GM12875 (cell line): ENCODE results near the gene UNC13D.
"Not testable (repeated sequence)": the region's sequence is repeated elsewhere in the genome, so short reads cannot be mapped to it uniquely, and the experiment has no call there.

Source experiments
- H3K4me3 ChIP-seq: one replicate; pipeline ENCODE4 v1.5.1; 2011; ENCODE audit warnings: low read depth, low read length, control low read depth
- TF ChIP-seq, protein P1 (sequence below): IDR thresholded peaks from 2 replicates; pipeline ENCODE4 v1.5.1; 2011; ENCODE audit warnings: low read depth, mild to moderate bottlenecking, control low read depth, inconsistent platforms, low read length, moderate library complexity, borderline replicate concordance; ENCODE audit not compliant: insufficient read depth

Gene UNC13D

DNA sequence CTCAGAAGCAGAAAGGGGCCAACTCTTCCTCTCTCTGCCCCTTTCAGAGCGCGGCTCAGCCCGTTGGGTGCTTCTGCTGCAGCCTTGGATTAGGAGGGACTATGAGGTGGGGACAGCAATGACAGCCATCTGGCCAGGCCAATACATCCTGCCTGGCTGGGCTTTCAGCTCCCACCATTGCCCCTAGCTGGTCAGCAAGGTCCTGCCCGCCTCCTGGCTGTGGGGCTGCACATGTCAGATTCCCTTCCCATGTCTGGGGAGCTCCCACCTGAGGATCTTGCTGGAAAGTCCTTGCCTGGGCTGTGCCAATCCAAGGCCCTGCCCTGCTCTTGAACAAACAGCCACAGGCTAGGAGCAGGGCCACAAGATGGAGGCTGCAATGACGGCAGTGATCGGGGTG is 44.3 kb upstream of the UNC13D start:
- TF ChIP-seq, protein P1, sequence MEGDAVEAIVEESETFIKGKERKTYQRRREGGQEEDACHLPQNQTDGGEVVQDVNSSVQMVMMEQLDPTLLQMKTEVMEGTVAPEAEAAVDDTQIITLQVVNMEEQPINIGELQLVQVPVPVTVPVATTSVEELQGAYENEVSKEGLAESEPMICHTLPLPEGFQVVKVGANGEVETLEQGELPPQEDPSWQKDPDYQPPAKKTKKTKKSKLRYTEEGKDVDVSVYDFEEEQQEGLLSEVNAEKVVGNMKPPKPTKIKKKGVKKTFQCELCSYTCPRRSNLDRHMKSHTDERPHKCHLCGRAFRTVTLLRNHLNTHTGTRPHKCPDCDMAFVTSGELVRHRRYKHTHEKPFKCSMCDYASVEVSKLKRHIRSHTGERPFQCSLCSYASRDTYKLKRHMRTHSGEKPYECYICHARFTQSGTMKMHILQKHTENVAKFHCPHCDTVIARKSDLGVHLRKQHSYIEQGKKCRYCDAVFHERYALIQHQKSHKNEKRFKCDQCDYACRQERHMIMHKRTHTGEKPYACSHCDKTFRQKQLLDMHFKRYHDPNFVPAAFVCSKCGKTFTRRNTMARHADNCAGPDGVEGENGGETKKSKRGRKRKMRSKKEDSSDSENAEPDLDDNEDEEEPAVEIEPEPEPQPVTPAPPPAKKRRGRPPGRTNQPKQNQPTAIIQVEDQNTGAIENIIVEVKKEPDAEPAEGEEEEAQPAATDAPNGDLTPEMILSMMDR, result no peak
- H3K4me3 ChIP-seq, result no peak overlapping the region

DNA sequence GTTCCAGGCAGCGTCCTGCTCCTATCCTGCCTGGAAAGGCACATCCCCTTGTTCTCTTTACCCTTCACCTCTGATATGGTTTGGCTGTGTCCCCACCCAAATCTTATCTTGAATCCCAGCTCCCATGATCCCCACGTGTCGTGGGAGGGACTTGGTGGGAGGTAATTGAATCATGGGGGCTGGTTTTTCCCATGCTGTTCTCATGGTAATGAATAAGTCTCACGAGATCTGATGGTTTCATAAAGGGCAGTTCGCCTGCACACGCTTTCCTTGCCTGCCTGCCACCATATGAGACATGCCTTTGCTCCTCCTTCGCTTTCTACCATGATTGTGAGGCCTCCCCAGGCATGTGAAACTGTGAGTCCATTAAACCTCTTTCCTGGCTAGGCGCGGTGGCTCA is 41.7 kb upstream of the UNC13D start:
- not testable (repeated sequence) for H3K4me3 ChIP-seq

DNA sequence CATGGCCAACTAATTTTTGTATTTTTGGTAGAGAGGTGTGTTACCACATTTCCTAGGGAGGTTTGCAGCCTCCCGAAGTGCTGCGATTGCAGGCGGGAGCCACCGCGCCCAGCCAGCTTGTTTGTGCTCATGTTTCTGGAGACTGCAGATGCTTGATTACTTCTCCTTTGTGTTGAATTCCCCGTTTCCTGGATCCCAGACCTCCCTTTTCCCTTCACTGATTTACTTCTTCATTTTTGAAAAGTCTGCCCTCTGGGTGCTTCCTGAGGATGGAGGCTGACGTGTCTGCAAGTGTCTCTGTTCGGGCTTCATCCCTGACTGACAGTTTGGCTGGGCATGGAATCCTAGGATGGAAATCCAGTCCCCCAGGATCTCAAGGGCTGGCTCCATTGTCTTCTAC is 41.2 kb upstream of the UNC13D start:
- TF ChIP-seq, protein P1, result no peak

DNA sequence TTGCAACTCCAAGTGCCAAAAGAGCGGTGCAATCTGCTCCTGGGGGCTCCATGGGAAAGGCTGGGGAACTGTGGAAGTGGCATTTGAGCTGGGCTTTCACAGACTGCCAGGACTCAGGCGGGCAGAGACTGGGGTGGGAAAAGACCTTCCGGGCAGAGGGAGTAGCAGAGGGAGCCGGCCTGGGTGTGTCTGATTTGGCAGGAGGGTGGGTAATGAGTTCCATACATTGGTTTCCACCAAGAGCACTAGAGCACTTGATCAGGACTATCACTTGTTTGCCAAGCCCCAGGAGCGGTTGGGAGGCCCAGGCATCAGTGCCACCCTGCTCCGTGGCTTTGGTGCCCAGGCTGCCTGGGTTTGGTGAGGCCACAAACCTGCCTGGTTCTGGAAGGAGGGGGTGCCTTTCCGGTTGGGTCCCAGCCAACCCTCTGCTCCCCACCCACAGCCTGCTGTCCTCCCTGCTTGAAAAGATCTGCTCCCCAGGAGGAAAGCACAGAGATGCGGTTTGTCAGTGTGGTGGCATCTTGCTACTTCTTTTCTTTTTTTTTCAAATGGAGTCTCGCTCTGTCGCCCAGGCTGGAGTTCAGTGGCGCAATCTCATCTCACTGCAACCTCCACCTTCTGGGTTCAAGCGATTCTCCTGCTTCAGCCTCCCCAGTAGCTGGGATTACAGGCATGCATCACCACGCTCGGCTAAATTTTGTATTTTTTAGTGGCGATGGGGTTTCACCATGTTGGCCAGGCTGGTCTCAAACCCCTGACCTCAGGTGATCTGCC is 37.7 kb upstream of the UNC13D start:
- TF ChIP-seq, protein P1, result no peak
- H3K4me3 ChIP-seq, result no peak overlapping the region

More for the DNA sequence above, 41.2 kb upstream of the UNC13D start:
- H3K4me3 ChIP-seq, result no peak overlapping the region

DNA sequence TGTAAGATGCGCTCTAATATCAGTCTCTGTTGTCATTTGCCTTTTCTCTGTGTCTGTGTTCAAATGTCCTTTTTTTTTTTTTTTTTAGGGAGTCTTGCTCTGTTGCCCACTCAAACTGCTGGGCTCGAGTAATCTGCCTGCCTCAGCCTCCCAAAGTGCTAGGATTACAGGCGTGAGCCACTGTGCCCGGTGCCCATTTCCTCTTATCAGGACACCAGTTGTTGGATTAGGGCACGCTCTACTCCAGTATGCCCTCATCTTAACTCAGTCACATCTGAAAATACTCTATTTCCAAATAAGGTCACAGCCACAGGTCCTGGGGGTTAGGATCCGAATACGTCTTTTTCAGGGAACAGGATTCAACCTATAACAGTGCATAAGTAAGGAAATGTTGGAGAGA is 36.1 kb upstream of the UNC13D start:
- H3K4me3 ChIP-seq, result no peak overlapping the region
- TF ChIP-seq, protein P1, result no peak

DNA sequence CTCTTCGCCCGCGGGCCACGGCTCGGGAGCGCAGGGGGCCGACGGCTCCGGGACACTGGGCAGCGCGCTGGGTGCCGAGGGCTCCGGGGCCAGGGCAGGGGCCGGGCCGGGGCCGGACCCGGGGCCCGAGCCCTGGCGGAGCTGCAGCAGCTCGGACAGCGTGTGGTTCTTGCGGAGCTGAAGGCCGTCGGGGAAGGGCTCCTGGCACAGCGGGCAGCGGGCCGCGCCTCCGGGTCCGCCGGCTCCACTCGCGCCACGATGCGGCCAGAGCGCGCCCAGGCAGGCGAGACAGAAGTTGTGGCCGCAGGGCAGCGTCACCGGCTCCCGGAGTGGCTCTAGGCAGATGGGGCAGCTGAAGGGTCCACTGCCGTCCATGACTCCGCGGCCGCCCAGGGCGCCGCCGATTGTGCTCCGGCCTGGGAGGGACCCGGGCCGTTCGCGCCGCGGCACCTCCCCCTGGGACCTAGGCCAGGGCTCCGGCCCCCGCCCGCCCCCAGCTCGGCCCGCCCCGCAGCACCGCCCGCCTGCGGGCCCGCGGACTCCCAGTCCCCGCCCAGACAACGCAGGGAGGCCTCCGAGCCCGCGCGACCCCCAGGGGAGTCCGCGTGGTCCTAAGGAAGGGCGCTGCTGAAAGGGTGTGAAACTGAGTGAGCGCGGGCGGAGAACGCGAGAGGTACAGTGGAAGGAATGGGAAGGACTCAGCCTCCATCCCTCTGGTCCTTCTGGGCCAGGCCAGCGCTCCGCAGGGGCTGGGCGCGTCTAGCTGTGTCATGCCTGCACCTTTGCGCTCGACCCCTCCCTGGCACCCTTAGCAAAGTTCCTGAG is 34.2 kb upstream of the UNC13D start, which contains the start of gene TRIM47:
TSS of gene TRIM47 (minus strand) at position 408 of the 825 bp plus-strand sequence. CDS start at position 375, 33 bp downstream.
- TF ChIP-seq, protein P1, result no peak
- H3K4me3 ChIP-seq, result peak within 1 kb of the TSS; percentile 61

DNA sequence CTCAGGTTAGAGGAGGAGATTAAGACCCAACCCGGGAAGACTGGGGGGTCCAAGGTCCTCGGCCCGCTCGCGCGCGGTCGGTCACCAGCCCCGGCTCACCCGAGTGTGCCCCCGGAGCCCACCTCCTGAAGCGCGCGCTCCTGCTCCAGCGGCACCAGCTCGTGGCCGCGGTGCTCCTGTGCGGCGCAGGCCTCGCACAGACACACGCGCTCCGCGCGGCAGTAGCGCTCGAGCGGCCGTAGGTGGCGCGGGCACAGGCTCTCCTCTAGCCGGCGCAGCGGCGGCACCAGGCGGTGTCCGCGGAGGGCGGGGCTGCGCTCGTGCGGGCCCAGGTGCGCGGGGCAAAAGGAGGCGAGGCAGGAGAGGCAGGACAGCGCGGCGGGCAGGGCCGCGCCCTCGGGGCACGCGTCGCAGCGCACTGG is 33.6 kb upstream of the UNC13D start:
- TF ChIP-seq, protein P1, result peak; percentile 80
- peak overlapping the region; percentile 61 for H3K4me3 ChIP-seq
